Measurements from ENCODE around the gene MCTP1. TPM values are rescaled to one million over a fixed set of nuclear protein-coding genes. Genes with fewer than 3 reads are reported as not detected.
A peak's percentile ranks its signal among the peaks of the same experiment; 100 is the strongest.

MCTP1 gene
- total RNA-seq, 1 donor from 2014 or later = 1.9 TPM

DNA sequence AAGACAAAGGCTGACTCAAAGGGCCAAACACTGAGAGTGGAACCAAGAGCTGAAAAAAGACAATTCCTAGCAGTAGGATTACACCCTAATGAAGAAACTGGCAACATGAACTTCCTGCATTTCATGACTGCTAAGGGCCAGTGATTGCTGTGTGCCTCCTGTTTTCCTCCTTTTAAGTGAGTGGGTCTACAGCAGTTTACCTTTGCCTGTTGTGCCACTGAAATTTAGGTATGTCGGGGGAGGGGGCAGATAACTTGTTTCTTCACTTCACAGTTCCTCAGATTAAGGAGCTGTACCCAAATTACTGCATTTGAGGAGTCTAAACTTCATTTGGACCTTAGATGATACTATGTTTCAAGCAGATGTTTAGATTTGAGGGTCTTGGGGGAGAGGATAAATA lies 191.7 kb downstream of the MCTP1 start:
- H3K9me3 Mint-ChIP-seq = no peaks in the 10 kb centered on the region
- H3K27me3 Mint-ChIP-seq = no peaks in the 10 kb centered on the region
- intact Hi-C loops (cut with micrococcal nuclease) = no loop called here
- DNase-seq (no peak), ATAC-seq (ENCODE audit: low read depth) (no peak)
- no peak overlapping the region for H3K4me3 Mint-ChIP-seq
- no peak for TF ChIP-seq CTCF (IDR thresholded peaks at IDR 0.05)
- H3K36me3 Mint-ChIP-seq (ENCODE audit: low read depth) = no peaks in the 10 kb centered on the region
- POLR2A ChIA-PET = no interaction called here
- no peaks in the 10 kb centered on the region for H3K4me1 Mint-ChIP-seq
- no peak overlapping the region for H3K27ac Mint-ChIP-seq
- CTCF ChIA-PET = no interaction called here

GRCh38 chr5:95090774-95091173 lies 194.1 kb downstream of the MCTP1 start:
- POLR2A ChIA-PET = no interaction called here
- no peak overlapping the region for H3K27ac Mint-ChIP-seq
- CTCF ChIA-PET = no interaction called here

GRCh38 chr5:95087816-95088317 lies 197.0 kb downstream of the MCTP1 start:
- no peak for DNase-seq
- TF ChIP-seq CTCF (IDR thresholded peaks at IDR 0.05) = no peak
- intact Hi-C loops (cut with micrococcal nuclease) = no loop called here
- no peaks in the 10 kb centered on the region for H3K9me3 Mint-ChIP-seq
- ChIA-PET POLR2A (no interaction called here), CTCF (no interaction called here)
- peak; percentile 42 for ATAC-seq (ENCODE audit: low read depth)
- H3K27me3 Mint-ChIP-seq = no peaks in the 10 kb centered on the region
- no peak overlapping the region for H3K27ac Mint-ChIP-seq
- no peaks in the 10 kb centered on the region for H3K36me3 Mint-ChIP-seq (ENCODE audit: low read depth)
- no peak overlapping the region for H3K4me3 Mint-ChIP-seq
- H3K4me1 Mint-ChIP-seq = peaks cover 3% of the 10 kb centered on the region

More at GRCh38 chr5:95090774-95091173, 194.1 kb downstream of the MCTP1 start:
- intact Hi-C loops (cut with micrococcal nuclease) = no loop called here
- DNase-seq = no peak
- peaks cover 3% of the 10 kb centered on the region for H3K4me1 Mint-ChIP-seq
- H3K27me3 Mint-ChIP-seq = no peaks in the 10 kb centered on the region
- H3K9me3 Mint-ChIP-seq = no peaks in the 10 kb centered on the region
- no peak for ATAC-seq (ENCODE audit: low read depth)
- no peak overlapping the region for H3K4me3 Mint-ChIP-seq
- TF ChIP-seq CTCF (IDR thresholded peaks at IDR 0.05) = no peak
- no peaks in the 10 kb centered on the region for H3K36me3 Mint-ChIP-seq (ENCODE audit: low read depth)

DNA sequence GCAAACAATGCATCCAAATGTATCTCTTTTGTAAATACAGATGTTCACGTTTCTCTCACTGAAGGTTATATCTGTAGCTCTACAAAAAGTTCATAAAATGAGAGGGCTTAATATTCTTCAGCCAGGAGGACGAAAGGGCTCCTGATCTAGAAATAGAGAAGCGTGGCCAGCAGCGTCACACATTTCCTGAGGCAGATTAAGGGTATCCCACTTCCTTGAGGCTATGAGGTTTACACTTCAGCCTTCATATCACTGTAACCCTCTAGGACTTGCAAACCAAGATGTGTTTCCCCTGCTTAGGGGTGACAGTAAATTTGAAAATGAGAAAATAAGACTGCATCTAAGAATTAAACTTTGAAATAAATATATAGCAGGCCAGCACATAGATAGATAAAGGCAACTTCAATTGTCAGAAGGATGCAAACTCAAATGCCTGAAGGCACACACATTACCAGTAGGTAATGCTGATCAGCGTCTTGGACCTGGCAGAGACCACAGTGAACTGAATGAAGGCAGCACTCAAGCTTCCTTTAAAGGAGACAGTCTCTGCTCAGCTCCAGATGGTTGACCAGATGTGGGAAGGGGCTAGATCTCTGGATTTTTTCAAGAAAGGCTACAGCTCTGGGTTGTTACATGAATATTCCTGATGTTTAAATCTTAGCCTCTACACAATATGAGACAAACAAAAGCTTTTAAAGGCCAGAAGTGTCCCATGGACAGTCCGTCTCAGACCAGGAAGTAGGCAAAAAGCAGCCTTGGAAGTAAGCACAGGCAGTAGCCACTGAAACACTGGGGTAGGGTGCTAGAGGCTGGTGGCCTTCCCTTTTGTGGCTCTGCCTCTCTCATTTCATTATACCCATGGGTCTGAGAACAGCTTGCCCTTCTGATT lies 197.7 kb downstream of the MCTP1 start:
- Mint-ChIP-seq H3K27me3 (no peaks in the 10 kb centered on the region), H3K4me1 (peaks cover 3% of the 10 kb centered on the region), H3K9me3 (no peaks in the 10 kb centered on the region), H3K27ac (no peak overlapping the region), H3K4me3 (no peak overlapping the region), H3K36me3 (ENCODE audit: low read depth) (no peaks in the 10 kb centered on the region)
- no peak for DNase-seq
- CTCF ChIA-PET = no interaction called here
- TF ChIP-seq CTCF (IDR thresholded peaks at IDR 0.05) = no peak
- POLR2A ChIA-PET = no interaction called here
- intact Hi-C loops (cut with micrococcal nuclease) = no loop called here
- no peak for ATAC-seq (ENCODE audit: low read depth)

DNA sequence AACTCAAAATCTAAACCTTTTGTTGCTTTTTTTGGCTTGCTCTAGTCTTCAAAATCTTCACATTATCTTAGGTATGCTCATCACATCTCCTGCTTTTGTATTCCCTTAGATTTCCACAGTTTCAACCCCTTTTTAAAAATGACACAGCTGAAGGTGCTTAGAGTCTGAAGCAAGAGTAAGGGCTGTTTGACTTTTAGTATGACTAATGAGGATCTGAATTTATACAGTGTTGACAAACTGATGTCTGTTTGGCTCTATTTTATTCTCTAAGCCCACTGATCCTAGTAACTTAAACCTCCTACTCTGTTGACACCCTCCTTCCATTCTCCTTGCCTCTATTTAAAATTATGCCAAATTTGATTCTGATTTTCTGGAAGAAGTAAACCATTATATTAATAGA lies 200.1 kb downstream of the MCTP1 start:
- no peak for DNase-seq
- intact Hi-C loops (cut with micrococcal nuclease) = no loop called here
- ATAC-seq (ENCODE audit: low read depth) = no peak
- POLR2A ChIA-PET = no interaction called here
- CTCF ChIA-PET = no interaction called here
- H3K4me1 Mint-ChIP-seq = peaks cover 11% of the 10 kb centered on the region
- H3K27ac Mint-ChIP-seq = no peak overlapping the region
- no peak for TF ChIP-seq CTCF (IDR thresholded peaks at IDR 0.05)
- H3K27me3 Mint-ChIP-seq = peaks cover 3% of the 10 kb centered on the region
- no peaks in the 10 kb centered on the region for H3K36me3 Mint-ChIP-seq (ENCODE audit: low read depth)
- no peaks in the 10 kb centered on the region for H3K9me3 Mint-ChIP-seq
- H3K4me3 Mint-ChIP-seq = no peak overlapping the region

Data from activated B cell treated with CpG ODN at 0.5 μM for 24 hours (primary cell).